Activated CD4-positive, CD25-positive, alpha-beta regulatory T cell treated with anti-CD3 and anti-CD28 coated beads, Interleukin-2, amount 50 U/mL, for 24 hours (primary cell): Measurements from ENCODE around the gene BRAF.
"Not testable (repeated sequence)": the region's sequence is repeated elsewhere in the genome, so short reads cannot be mapped to it uniquely, and the experiment has no call there.

Source experiments
- ATAC-seq, 2 donors: fragments of 150-1000 bp; cut with Tn5 transposase; one replicate each; pipeline ENCODE4 v1.10.0; 2021; ENCODE audit warnings: mild to moderate bottlenecking in 1 of 2, moderate library complexity in 1 of 2

The BRAF gene

GRCh38 chr7:140677496-140677895 is 247.2 kb downstream of the BRAF start:
- ATAC-seq: no peak

GRCh38 chr7:140676956-140677355 is 247.8 kb downstream of the BRAF start:
- not testable (repeated sequence) for ATAC-seq

- ATAC-seq: no peak
Measured at GRCh38 chr7:140676306-140676705, 248.4 kb downstream of the BRAF start.

GRCh38 chr7:140675726-140676125 is 249.0 kb downstream of the BRAF start:
- no peak for ATAC-seq

GRCh38 chr7:140674899-140675701 is 249.6 kb downstream of the BRAF start:
- no peak for ATAC-seq

- ATAC-seq: no peak
Measured at GRCh38 chr7:140674356-140674800, 250.4 kb downstream of the BRAF start.

GRCh38 chr7:140673774-140674155 is 251.0 kb downstream of the BRAF start:
- no peak for ATAC-seq

- peak; percentile 73 to 75 for ATAC-seq
Measured at GRCh38 chr7:140673063-140673773, 251.5 kb downstream of the BRAF start.

- peak; percentile 73 for ATAC-seq
Measured at GRCh38 chr7:140672382-140673062, 252.2 kb downstream of the BRAF start, which contains the start of gene ADCK2. Gene ADCK2, plus strand, starts transcription at chr7:140672945. Its CDS starts 386 bp downstream, at chr7:140673331.

GRCh38 chr7:140671966-140672365 is 252.8 kb downstream of the BRAF start:
- no peak for ATAC-seq

GRCh38 chr7:140670343-140670935 is 254.3 kb downstream of the BRAF start:
- ATAC-seq: no peak

- ATAC-seq: not testable (repeated sequence)
Measured at GRCh38 chr7:140669862-140670261, 254.9 kb downstream of the BRAF start.

GRCh38 chr7:140669352-140669751 is 255.4 kb downstream of the BRAF start:
- ATAC-seq: no peak
